GM12874 (cell line): ENCODE measurements around the gene SRGAP3.

Experiments used
- TF ChIP-seq, protein P1 (sequence below): IDR thresholded peaks from 2 replicates; pipeline ENCODE4 v1.5.1; 2011; ENCODE audit warnings: low read depth, mild to moderate bottlenecking, control low read depth, low read length, moderate library complexity; ENCODE audit not compliant: insufficient read depth

SRGAP3 gene

DNA sequence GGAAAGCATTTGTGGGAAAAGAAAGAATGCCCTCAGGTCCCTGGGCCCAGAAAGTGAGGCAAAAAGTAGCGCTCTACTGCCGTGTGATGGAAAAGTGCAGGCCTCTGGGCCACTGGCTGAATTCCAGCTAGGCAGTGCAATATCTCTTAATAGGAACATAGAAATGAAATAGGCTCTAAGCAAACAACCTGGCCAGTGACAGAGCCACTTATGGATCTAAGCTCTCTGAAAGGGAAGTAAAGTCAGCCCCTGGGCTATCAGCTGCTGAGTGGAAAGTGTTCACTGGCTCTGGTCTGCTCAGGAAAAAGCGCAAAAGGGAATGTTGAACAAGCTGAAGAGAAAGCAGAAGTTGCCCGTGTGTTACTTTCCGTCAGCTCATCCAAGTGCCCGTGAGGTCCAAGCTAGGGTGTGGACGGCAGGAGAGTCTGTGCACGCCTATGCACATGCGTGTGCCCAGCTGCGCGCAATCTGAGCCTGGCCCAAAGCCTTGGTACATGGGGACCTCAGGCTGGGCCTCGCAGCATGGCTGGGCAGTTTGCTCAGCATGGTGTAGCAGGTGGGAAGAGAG is 212.2 kb downstream of the SRGAP3 start:
- TF ChIP-seq, protein P1, sequence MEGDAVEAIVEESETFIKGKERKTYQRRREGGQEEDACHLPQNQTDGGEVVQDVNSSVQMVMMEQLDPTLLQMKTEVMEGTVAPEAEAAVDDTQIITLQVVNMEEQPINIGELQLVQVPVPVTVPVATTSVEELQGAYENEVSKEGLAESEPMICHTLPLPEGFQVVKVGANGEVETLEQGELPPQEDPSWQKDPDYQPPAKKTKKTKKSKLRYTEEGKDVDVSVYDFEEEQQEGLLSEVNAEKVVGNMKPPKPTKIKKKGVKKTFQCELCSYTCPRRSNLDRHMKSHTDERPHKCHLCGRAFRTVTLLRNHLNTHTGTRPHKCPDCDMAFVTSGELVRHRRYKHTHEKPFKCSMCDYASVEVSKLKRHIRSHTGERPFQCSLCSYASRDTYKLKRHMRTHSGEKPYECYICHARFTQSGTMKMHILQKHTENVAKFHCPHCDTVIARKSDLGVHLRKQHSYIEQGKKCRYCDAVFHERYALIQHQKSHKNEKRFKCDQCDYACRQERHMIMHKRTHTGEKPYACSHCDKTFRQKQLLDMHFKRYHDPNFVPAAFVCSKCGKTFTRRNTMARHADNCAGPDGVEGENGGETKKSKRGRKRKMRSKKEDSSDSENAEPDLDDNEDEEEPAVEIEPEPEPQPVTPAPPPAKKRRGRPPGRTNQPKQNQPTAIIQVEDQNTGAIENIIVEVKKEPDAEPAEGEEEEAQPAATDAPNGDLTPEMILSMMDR: no peak

DNA sequence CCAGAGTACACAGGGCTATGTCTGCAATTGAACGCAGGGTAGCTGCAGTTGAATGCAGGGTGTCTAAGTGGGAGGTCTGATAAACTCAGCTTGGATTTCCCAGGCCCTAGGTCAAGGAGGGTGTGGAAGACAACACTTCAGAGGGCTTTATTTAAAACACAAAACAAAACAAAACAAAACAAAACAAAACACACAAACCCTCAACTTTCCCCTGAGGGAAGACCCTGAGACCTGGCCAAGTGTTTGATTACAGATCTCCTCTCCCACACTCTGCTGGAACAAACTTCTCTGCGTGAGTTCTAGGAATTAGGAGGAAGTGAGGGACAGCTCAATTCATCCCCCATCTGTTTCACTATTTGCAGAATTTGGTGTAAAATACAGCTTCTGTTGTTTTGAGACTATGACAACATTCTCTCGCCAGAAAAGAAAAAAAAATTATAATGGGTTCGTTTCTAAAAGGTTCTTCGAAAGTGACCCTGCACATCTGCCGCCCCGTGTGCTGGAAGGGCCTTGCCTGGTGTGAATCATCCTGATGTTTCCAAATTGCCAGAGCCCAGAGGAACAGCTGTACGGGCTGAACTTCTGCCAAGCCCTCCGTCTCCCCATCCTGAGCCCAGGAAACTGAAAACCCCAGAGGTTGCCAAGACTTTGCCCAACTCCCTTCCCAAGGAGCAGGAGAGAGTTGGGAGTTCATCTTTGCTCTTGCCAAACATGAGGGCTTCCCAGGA is 212.9 kb downstream of the SRGAP3 start:
- TF ChIP-seq, protein P1: no peak

DNA sequence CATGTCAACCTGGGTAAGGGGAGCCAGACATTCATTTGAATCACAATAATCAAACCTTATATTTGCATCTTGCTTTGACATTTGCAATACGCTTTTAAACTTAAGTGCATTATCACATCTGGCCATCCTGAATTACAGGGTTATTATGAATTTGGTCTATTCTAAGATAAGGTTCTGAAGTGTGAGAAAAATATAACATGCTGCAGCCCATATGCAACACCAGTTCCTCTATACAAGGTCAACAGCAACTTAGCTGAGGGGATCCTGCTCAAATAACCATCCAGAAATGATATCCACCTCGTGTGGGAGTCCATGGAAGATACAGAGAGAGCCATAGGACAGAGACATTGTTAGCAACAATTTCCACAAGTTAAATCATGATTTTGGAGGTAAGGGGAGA is 213.5 kb downstream of the SRGAP3 start:
- TF ChIP-seq, protein P1: no peak

DNA sequence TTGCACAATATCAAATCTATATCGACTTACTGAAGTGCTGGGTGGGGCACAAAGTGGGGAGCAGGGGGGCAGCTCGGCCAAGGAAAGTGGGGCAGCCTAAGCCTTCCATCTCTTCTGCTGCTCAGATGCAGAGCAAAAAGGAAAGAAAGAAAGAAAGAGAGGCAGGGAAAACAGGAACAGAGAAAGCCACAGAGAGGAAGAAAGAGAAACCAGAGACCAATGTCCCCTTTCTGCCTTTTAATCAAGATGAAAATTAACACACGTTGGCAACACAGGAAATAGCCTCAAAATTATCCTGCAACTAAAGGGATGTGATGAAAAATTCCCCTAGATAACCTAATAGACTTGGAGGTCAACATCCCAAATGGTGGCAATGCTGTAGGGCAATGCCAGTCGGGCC is 214.0 kb downstream of the SRGAP3 start:
- TF ChIP-seq, protein P1: no peak

DNA sequence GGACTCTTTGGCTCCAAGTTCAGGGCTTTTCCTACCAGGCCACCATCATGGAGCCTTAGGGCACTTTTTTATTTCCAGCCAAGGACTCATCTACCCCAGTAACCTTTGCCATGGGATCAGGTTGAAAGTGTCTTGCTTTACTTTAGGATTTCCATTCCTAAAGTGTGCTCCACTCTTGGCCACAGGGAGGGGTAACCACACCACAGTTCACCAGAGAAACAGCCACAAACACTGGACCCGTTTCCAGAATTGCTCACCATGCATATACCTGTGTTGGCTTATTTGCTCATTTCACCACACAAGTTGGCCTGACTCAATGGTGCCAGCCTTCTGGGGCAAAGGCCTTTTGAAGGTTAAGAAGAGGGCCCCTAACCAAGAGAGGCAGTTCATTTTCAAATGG is 215.6 kb downstream of the SRGAP3 start:
- TF ChIP-seq, protein P1: no peak

DNA sequence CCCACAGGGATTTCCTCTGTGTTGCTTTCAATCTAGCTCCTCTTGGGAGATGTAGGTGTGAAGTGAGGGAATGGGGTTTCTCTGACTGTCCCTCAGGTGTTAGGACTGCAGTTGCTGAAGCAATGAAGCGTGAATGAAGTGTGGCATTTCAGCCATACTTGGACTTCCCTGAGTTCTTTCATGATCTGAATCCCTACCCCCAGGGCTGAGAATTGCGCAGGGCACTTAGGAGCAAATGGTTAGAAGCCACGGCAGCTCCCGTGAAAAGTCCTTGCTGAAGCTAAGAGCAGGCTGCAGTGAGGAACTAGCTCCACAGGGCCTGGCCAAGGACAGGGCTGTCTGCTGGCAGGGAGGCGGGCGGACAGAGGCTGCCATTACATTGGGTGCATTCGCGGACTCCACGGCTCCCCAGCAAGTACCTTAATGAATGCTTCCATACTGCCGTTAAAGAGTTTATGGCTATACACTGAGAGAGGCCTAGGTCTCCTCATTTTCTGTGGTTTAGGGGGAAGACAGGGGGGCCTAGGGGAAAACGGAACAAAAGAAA is 217.1 kb downstream of the SRGAP3 start:
- TF ChIP-seq, protein P1: no peak

DNA sequence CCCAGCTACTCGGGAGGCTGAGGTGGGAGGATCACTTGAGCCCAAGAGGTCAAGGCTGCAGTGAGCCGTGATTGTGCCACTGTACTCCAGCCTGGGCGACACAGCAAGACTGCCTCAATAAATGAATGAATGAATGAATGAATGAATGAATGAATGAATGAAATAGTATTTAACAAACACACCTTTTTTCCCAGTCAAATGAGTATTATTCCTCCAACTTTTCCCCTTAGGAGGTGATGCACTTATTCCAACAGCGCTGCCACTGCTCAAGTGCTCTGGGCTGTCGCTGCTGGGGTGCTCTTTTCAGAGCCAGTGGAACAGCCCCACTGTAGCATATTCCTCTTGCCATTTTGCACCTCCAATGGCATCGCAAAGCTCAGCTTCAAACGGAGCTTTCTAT is 219.4 kb downstream of the SRGAP3 start:
- TF ChIP-seq, protein P1: no peak
